GM12873 (cell line): ENCODE measurements around the gene CMBL.

Source experiments
- CTCF ChIP-seq: IDR thresholded peaks from 2 replicates; pipeline ENCODE4 v1.5.1; 2012; ENCODE audit warnings: low read depth, mild to moderate bottlenecking, moderate library complexity, low read length, control low read depth; ENCODE audit not compliant: insufficient read depth; ENCODE audit errors: missing control alignments

The CMBL gene

GRCh38 chr5:10308844-10309243, 1.1 kb upstream of the CMBL start:
- no peak for TF ChIP-seq CTCF

- TF ChIP-seq CTCF = no peak
Observed at GRCh38 chr5:10306806-10307205, 896 bp downstream of the CMBL start.

- TF ChIP-seq CTCF = no peak
Observed at GRCh38 chr5:10306114-10306513, 1.6 kb downstream of the CMBL start.

GRCh38 chr5:10304932-10305331, 2.8 kb downstream of the CMBL start:
- TF ChIP-seq CTCF = no peak

- TF ChIP-seq CTCF = no peak
Observed at GRCh38 chr5:10303699-10304170, 4.0 kb downstream of the CMBL start.

- TF ChIP-seq CTCF = no peak
Observed at GRCh38 chr5:10303201-10303600, 4.5 kb downstream of the CMBL start.

GRCh38 chr5:10301842-10302610, 5.7 kb downstream of the CMBL start:
- no peak for TF ChIP-seq CTCF

- no peak for TF ChIP-seq CTCF
Observed at GRCh38 chr5:10301266-10301665, 6.4 kb downstream of the CMBL start.
